Uterus (tissue), 2 donors: ENCODE measurements around the gene NRROS.

Source experiments
- POLR2A ChIP-seq, 2 donors: fragments of 450-650 bp; IDR thresholded peaks; one replicate each; pipeline ENCODE4 v1.6.1; 2016; ENCODE audit warnings: antibody characterized with exemption in 2 of 2, mild to moderate bottlenecking in 1 of 2, moderate library complexity in 1 of 2
- TF ChIP-seq, protein P1 (sequence below), 4 experiments: fragments of 200-600 bp in 2 of 4; fragments of 450-650 bp in 2 of 4; sonication (generic) in 2 of 4; IDR thresholded peaks; one replicate each; pipeline ENCODE4 v1.5.1; 2016 to 2019; ENCODE audit warnings: antibody characterized with exemption in 4 of 4, mild to moderate bottlenecking in 2 of 4, moderate library complexity in 1 of 4

DNA sequence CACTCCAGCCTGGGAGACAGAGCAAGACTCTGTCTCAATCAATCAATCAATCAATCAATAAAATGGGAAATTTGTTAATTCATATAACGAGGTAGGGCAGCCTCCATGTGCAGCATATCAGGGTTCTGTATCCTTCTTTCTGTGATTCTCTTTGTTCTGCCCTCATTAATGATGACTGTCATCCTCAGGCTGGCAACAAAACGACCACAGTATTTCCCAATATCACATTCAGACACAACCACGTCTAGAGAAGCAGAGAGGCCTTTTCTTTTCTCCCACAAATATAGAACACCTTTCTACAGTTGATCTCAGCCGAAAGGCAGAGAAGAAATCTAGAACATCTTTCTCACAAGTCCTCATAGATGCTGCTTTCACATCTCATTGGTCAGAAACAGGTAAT lies 61.3 kb downstream of the NRROS start:
- TF ChIP-seq, protein P1, sequence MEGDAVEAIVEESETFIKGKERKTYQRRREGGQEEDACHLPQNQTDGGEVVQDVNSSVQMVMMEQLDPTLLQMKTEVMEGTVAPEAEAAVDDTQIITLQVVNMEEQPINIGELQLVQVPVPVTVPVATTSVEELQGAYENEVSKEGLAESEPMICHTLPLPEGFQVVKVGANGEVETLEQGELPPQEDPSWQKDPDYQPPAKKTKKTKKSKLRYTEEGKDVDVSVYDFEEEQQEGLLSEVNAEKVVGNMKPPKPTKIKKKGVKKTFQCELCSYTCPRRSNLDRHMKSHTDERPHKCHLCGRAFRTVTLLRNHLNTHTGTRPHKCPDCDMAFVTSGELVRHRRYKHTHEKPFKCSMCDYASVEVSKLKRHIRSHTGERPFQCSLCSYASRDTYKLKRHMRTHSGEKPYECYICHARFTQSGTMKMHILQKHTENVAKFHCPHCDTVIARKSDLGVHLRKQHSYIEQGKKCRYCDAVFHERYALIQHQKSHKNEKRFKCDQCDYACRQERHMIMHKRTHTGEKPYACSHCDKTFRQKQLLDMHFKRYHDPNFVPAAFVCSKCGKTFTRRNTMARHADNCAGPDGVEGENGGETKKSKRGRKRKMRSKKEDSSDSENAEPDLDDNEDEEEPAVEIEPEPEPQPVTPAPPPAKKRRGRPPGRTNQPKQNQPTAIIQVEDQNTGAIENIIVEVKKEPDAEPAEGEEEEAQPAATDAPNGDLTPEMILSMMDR (IDR thresholded peaks at IDR 0.05) = no peak
- no peak for TF ChIP-seq POLR2A (IDR thresholded peaks at IDR 0.05)
